Panc1 (cell line): ENCODE results near the gene C12orf43. TPM values are rescaled to one million over a fixed set of nuclear protein-coding genes. Genes with fewer than 3 reads are reported as not detected.

Source experiments
- ATAC-seq: fragments of 200-7000 bp; cut with Tn5 transposase; 2 replicates; pipeline ENCODE4 v1.9.1; 2020; ENCODE audit warnings: mild to moderate bottlenecking, moderate library complexity
- BruUV-seq: library from RNA; stranded (reverse); fragments of 400-500 nt; replicated peaks from 2 replicates; lab custom pipeline; 2021; lab: Mats Ljungman, UMichigan
- CTCF ChIA-PET: fragments of 300-600 bp; sonication (Branson Sonifier 250); formaldehyde crosslinking; loops from one replicate; lab custom pipeline; 2022; ENCODE audit warnings: antibody characterized with exemption; lab: Charles Lee
- POLR2A ChIA-PET: fragments of 300-600 bp; sonication (Branson Sonifier 250); formaldehyde crosslinking; loops from one replicate; lab custom pipeline; 2022; ENCODE audit warnings: antibody characterized with exemption; lab: Charles Lee
- DNase-seq: peaks from one replicate; pipeline ENCODE4 v3.0.0-alpha.2; 2010; ENCODE audit warnings: low read depth, low spot score
- H3K27ac ChIP-seq: 2 replicates; pipeline ENCODE4 v1.5.1; 2011; ENCODE audit warnings: mild to moderate bottlenecking, low read length, inconsistent platforms
- H3K27me3 ChIP-seq: fragments of 200-500 bp; sonication (Bioruptor generic); 2 replicates; pipeline ENCODE4 v1.6.0; 2014; ENCODE audit warnings: low read length, inconsistent platforms; ENCODE audit not compliant: control insufficient read depth, insufficient read depth
- H3K36me3 ChIP-seq: fragments of 200-500 bp; sonication (Bioruptor generic); 2 replicates; pipeline ENCODE4 v1.5.1; 2014; ENCODE audit warnings: inconsistent platforms, mild to moderate bottlenecking, low read length, moderate library complexity; ENCODE audit not compliant: control insufficient read depth, insufficient read depth
- H3K4me1 ChIP-seq: 2 replicates; pipeline ENCODE4 v1.5.1; 2011; ENCODE audit warnings: inconsistent platforms, mild to moderate bottlenecking, low read length, moderate library complexity; ENCODE audit not compliant: control insufficient read depth, insufficient read depth
- H3K4me3 ChIP-seq, 2 experiments: 2 replicates each; pipeline ENCODE4 v1.5.1; 2011 to 2012; ENCODE audit warnings: low read depth in 2 of 2, low read length in 2 of 2, mild to moderate bottlenecking in 2 of 2, inconsistent platforms in 1 of 2, moderate library complexity in 1 of 2
- H3K9me3 ChIP-seq: fragments of 200-500 bp; sonication (Bioruptor generic); 2 replicates; pipeline ENCODE4 v1.5.1; 2014; ENCODE audit warnings: low read depth, mild to moderate bottlenecking, inconsistent platforms, low read length, moderate library complexity; ENCODE audit not compliant: control insufficient read depth, insufficient read depth
- CTCF ChIP-seq: fragments of 450-650 bp; IDR thresholded peaks from 2 replicates; pipeline ENCODE4 v1.5.1; 2017; ENCODE audit warnings: mild to moderate bottlenecking
- POLR2AphosphoS5 ChIP-seq: IDR thresholded peaks from 2 replicates; pipeline ENCODE4 v1.6.1; 2012; ENCODE audit warnings: mild to moderate bottlenecking, low read depth, low read length, moderate library complexity
- REST ChIP-seq, 2 experiments: IDR thresholded peaks; 2 replicates each; pipeline ENCODE4 v1.6.1; 2011 to 2012; ENCODE audit warnings: low read depth in 2 of 2, control low read depth in 1 of 2, low read length in 1 of 2, mild to moderate bottlenecking in 1 of 2, moderate library complexity in 1 of 2; ENCODE audit not compliant: insufficient read depth in 1 of 2
- SIN3A ChIP-seq: IDR thresholded peaks from 2 replicates; pipeline ENCODE4 v1.6.1; 2012; ENCODE audit warnings: low read depth, mild to moderate bottlenecking, low read length, moderate library complexity, borderline replicate concordance; ENCODE audit not compliant: insufficient read depth
- TCF7L2 ChIP-seq: IDR thresholded peaks from 2 replicates; pipeline ENCODE4 v1.6.1; 2011; ENCODE audit warnings: mild to moderate bottlenecking, low read depth, low read length, inconsistent platforms
- in situ Hi-C: cut with HindIII; loops from 2 replicates; pipeline ENCODE4 v1.10.0; 2016; ENCODE audit warnings: low sequenced_read_pairs, low pct_unique_long_range_greater_than_20kb
- intact Hi-C: fragments of 100-400 bp; cut with micrococcal nuclease; formaldehyde crosslinking; loops from one replicate; pipeline ENCODE4 v1.10.0; 2022; ENCODE audit not compliant: unreplicated experiment
- total RNA-seq: library from RNA; stranded (reverse); gene quantifications from one replicate; pipeline ENCODE4 v1.2.1, GENCODE V29; 2021; ENCODE audit not compliant: unreplicated experiment

C12orf43 gene
- total RNA-seq, 1 experiment from 2014 or later, result 20.7 TPM

GRCh38 chr12:120998435-120998834, 17.9 kb downstream of the C12orf43 start:
- Histone ChIP-seq H3K27ac (no peak overlapping the region), H3K9me3 (no peaks in the 10 kb centered on the region), H3K4me3 (no peak overlapping the region), H3K36me3 (no peaks in the 10 kb centered on the region), H3K4me1 (no peaks in the 10 kb centered on the region), H3K27me3 (no peaks in the 10 kb centered on the region)
- DNase-seq, result no peak
- TF ChIP-seq SIN3A (no peak), TCF7L2 (no peak), REST (IDR thresholded peaks at IDR 0.05; ENCODE audit: insufficient read depth in 1 of 2, low read depth in 2 of 2, low read length in 1 of 2) (no peak), POLR2AphosphoS5 (no peak), CTCF (no peak)
- CTCF ChIA-PET, result no interaction called here
- in situ Hi-C loops (no loop called here), intact Hi-C loops (no loop called here)
- BruUV-seq, result no TSS peak
- POLR2A ChIA-PET, result interaction anchor here (0.7 kb wide), 1 partner anchor 199 kb away, joined by 5 read pairs; no protein-coding TSS in a partner anchor
- no peak for ATAC-seq

GRCh38 chr12:120997448-120997847, 18.8 kb downstream of the C12orf43 start:
- no peaks in the 10 kb centered on the region for H3K4me1 ChIP-seq
- ATAC-seq, result no peak
- ChIA-PET CTCF (interaction anchor here (0.8 kb wide), 1 partner anchor 11 kb away, joined by 3 read pairs; no protein-coding TSS in a partner anchor), POLR2A (interaction anchor here (0.5 kb wide), 1 partner anchor 361 kb away, joined by 4 read pairs; no protein-coding TSS in a partner anchor)
- H3K36me3 ChIP-seq, result no peaks in the 10 kb centered on the region
- DNase-seq, result no peak
- no peak overlapping the region for H3K4me3 ChIP-seq
- TF ChIP-seq CTCF, result no peak
- TF ChIP-seq TCF7L2, result no peak
- TF ChIP-seq REST (IDR thresholded peaks at IDR 0.05; ENCODE audit: insufficient read depth in 1 of 2, low read depth in 2 of 2, low read length in 1 of 2), result no peak
- TF ChIP-seq SIN3A, result no peak
- no peak for TF ChIP-seq POLR2AphosphoS5
- H3K27me3 ChIP-seq, result no peaks in the 10 kb centered on the region
- intact Hi-C loops (no loop called here), in situ Hi-C loops (no loop called here)
- H3K27ac ChIP-seq, result no peak overlapping the region
- BruUV-seq, result no TSS peak
- H3K9me3 ChIP-seq, result no peaks in the 10 kb centered on the region
